K562 (cell line): ENCODE results near the gene C9orf50. TPM values are rescaled to one million over a fixed set of nuclear protein-coding genes. Genes with fewer than 3 reads are reported as not detected.

Experiments
- ARNT ChIP-seq, 2 experiments: fragments of 450-650 bp; IDR thresholded peaks; 2 replicates each; pipeline ENCODE4 v1.6.1; 2016; ENCODE audit warnings: mild to moderate bottlenecking in 1 of 2
- CC2D1A ChIP-seq: fragments of 450-650 bp; IDR thresholded peaks from 2 replicates; pipeline ENCODE4 v1.6.1; 2017; ENCODE audit warnings: mild to moderate bottlenecking
- CEBPB ChIP-seq: fragments of 450-650 bp; IDR thresholded peaks from 2 replicates; pipeline ENCODE4 v1.6.1; 2016; ENCODE audit warnings: missing genetic modification characterization, missing compliant biosample characterization
- FOXM1 ChIP-seq, 2 experiments: fragments of 450-650 bp in 1 of 2; sonication (generic) in 1 of 2; formaldehyde crosslinking in 1 of 2; IDR thresholded peaks; 2 replicates each; pipeline versions ENCODE4 v1.6.1 to v1.9.0; 2017 to 2022; ENCODE audit warnings: low read depth in 2 of 2, mild to moderate bottlenecking in 2 of 2, missing genetic modification reagents in 1 of 2, moderate library complexity in 1 of 2
- HMBOX1 ChIP-seq: sonication (generic); IDR thresholded peaks from 2 replicates; pipeline ENCODE4 v1.6.1; 2016
- JUND ChIP-seq, 2 experiments: IDR thresholded peaks; 2 replicates in 1 of 2; 3 replicates in 1 of 2; pipeline ENCODE4 v1.6.1; 2011; ENCODE audit warnings: borderline replicate concordance in 2 of 2, low read depth in 2 of 2, low read length in 2 of 2, improper control_type of control experiment in 1 of 2, missing biosample characterization in 1 of 2, missing genetic modification characterization in 1 of 2, missing genetic modification reagents in 1 of 2
- MLLT1 ChIP-seq, 2 experiments: fragments of 450-650 bp; IDR thresholded peaks; 2 replicates each; pipeline ENCODE4 v1.6.1; 2016
- PHF21A ChIP-seq: fragments of 450-650 bp; IDR thresholded peaks from 2 replicates; pipeline ENCODE4 v1.6.1; 2017; ENCODE audit warnings: low read depth, borderline replicate concordance
- PML ChIP-seq: IDR thresholded peaks from 2 replicates; pipeline ENCODE4 v1.6.1; 2012; ENCODE audit warnings: low read length, inconsistent platforms
- POLR2H ChIP-seq: IDR thresholded peaks from 2 replicates; pipeline ENCODE4 v1.6.1; 2016; ENCODE audit warnings: missing genetic modification characterization, low read depth, mild to moderate bottlenecking, control low read depth, missing compliant biosample characterization, moderate library complexity
- POLR3A ChIP-seq: IDR thresholded peaks from 2 replicates; pipeline ENCODE4 v1.6.1; 2011; ENCODE audit warnings: borderline replicate concordance, mild to moderate bottlenecking, moderate library complexity; ENCODE audit not compliant: insufficient read length, insufficient read depth; ENCODE audit errors: extremely low read depth
- PRDM10 ChIP-seq: fragments of 450-650 bp; IDR thresholded peaks from 2 replicates; pipeline ENCODE4 v1.6.1; 2018; ENCODE audit not compliant: partially characterized antibody
- PYGO2 ChIP-seq: fragments of 450-650 bp; IDR thresholded peaks from 2 replicates; pipeline ENCODE4 v1.6.1; 2016; ENCODE audit warnings: mild to moderate bottlenecking, missing genetic modification characterization, moderate library complexity, missing compliant biosample characterization
- SIRT6 ChIP-seq: IDR thresholded peaks from one replicate; pipeline ENCODE4 v1.6.1; 2012; ENCODE audit warnings: low read depth, mild to moderate bottlenecking, control low read depth, inconsistent platforms, low read length, moderate library complexity
- SMAD4 ChIP-seq: fragments of 250-450 bp; sonication (Bioruptor Pico); conservative IDR thresholded peaks from 2 replicates; pipeline ENCODE4 v1.8.0; 2021; ENCODE audit warnings: inconsistent platforms, mild to moderate bottlenecking, moderate library complexity
- SMARCB1 ChIP-seq: IDR thresholded peaks from 2 replicates; pipeline ENCODE4 v1.6.1; 2011; ENCODE audit warnings: improper control_type of control experiment, low read depth; ENCODE audit not compliant: insufficient read length
- SMARCE1 ChIP-seq: fragments of 450-650 bp; IDR thresholded peaks from 2 replicates; pipeline ENCODE4 v1.7.1; 2016; ENCODE audit warnings: mild to moderate bottlenecking
- TAL1 ChIP-seq: fragments of 450-650 bp; IDR thresholded peaks from 2 replicates; pipeline ENCODE4 v1.6.1; 2016; ENCODE audit warnings: mild to moderate bottlenecking
- TRIM28 ChIP-seq: fragments of 450-650 bp; IDR thresholded peaks from 2 replicates; pipeline ENCODE4 v1.6.1; 2017
- ZBTB17 ChIP-seq: fragments of 450-650 bp; formaldehyde crosslinking; IDR thresholded peaks from 2 replicates; pipeline ENCODE4 v1.4.0; 2020; ENCODE audit warnings: mild to moderate bottlenecking
- ZNF311 ChIP-seq: fragments of 250-450 bp; sonication (Bioruptor Pico); IDR thresholded peaks from 2 replicates; pipeline ENCODE4 v1.4.0; 2020; ENCODE audit warnings: mild to moderate bottlenecking, moderate library complexity
- ZZZ3 ChIP-seq: fragments of 450-650 bp; IDR thresholded peaks from 2 replicates; pipeline ENCODE4 v1.6.1; 2016; ENCODE audit warnings: antibody characterized with exemption, mild to moderate bottlenecking, moderate library complexity
- polyA plus RNA-seq, 8 experiments: library from polyadenylated mRNA; depleted of rRNA in 4 of 8; stranded (reverse) in 5 of 8; unstranded in 3 of 8; fragments of >200 nt; fragmentation: Nextera tagmentation in 2 of 8; fragmentation: Illumina TruSeq in 1 of 8; extraction: Ambion mirVana in 2 of 8; extraction: Trizol in 1 of 8; gene quantifications; 2 replicates each; pipeline versions ENCODE4 v1.2.1 to v1.2.3, GENCODE V29; 2011 to 2014; ENCODE audit warnings: inconsistent platforms in 1 of 8, missing spikeins in 1 of 8
- total RNA-seq, 7 experiments: library from RNA; depleted of rRNA in 6 of 7; stranded (reverse); fragments of >200 nt in 6 of 7; fragmentation: Illumina TruSeq in 2 of 7; extraction: Trizol in 2 of 7; gene quantifications; 2 replicates each; pipeline versions ENCODE4 v1.2.1 to v1.2.3, GENCODE V29; 2011 to 2021; ENCODE audit warnings: low replicate concordance in 1 of 7

Gene C9orf50
- total and polyA plus RNA-seq, 9 of the 15 experiments (the other 6 are each of a cell fraction or from before 2014, with no cell fraction given): not detected

- TF ChIP-seq PHF21A (peak; percentile 61; the same call in 1 of the 2 replicates), TAL1 (0 out of 2 replicates have a peak, but pooled peaks have one; percentile 0), FOXM1 (IDR thresholded peaks at IDR 0.05; ENCODE audit: low read depth) (peak; percentile 23; the same call in 1 of the 2 replicates), FOXM1 (CRISPR knock-in tag; IDR thresholded peaks at IDR 0.05; ENCODE audit: low read depth) (no peak), POLR3A (peak; percentile 9), CEBPB (tag) (peak; percentile 94), ARNT (IDR thresholded peaks at IDR 0.05) (peak; percentile 6 to 71; a peak in 2 of 4 replicates), JUND (IDR thresholded peaks at IDR 0.05; ENCODE audit: borderline replicate concordance, low read depth, low read length) (peak; percentile 11; the same call in 1 of the 2 replicates), JUND (tag; IDR thresholded peaks at IDR 0.05; ENCODE audit: borderline replicate concordance, low read depth, low read length) (peak; percentile 48; the same call in 2 of the 3 replicates), CC2D1A (0 out of 2 replicates have a peak, but pooled peaks have one; percentile 39), ZNF311 (CRISPR knock-in tag) (peak; percentile 84), ZBTB17 (CRISPR knock-in tag) (peak; percentile 65; the same call in 1 of the 2 replicates), SMAD4 (CRISPR knock-in tag) (peak; percentile 88), TRIM28 (no peak; the same call in 1 of the 2 replicates), POLR2H (tag) (peak; percentile 71), SMARCB1 (no peak), MLLT1 (IDR thresholded peaks at IDR 0.05) (peak in 1 of 2 experiments; percentile 21; a peak in 1 of 4 replicates), ZZZ3 (no peak), SMARCE1 (peak; percentile 49; the same call in 1 of the 2 replicates), PYGO2 (tag) (peak; percentile 92), SIRT6 (no peak), PRDM10 (peak; percentile 17), PML (no peak), HMBOX1 (peak; percentile 95)
Measured at GRCh38 chr9:129587487-129588262, 33.2 kb downstream of the C9orf50 start (continued).
